GM06990 (cell line): ENCODE measurements around the gene ARHGAP32.
A peak's percentile ranks its signal among the peaks of the same experiment; 100 is the strongest.

Experiments
- DNase-seq: peaks from one replicate; pipeline ENCODE4 v3.0.0-alpha.2; 2011; ENCODE audit not compliant: insufficient read length; ENCODE audit errors: extremely low read depth
- H3K27me3 ChIP-seq: replicated peaks from 2 replicates; pipeline ENCODE4 v1.6.0; 2011; ENCODE audit warnings: low read length; ENCODE audit not compliant: control insufficient read depth, insufficient read depth
- H3K36me3 ChIP-seq: 2 replicates; pipeline ENCODE4 v1.5.1; 2011; ENCODE audit warnings: low read length; ENCODE audit not compliant: control insufficient read depth, insufficient read depth
- H3K4me3 ChIP-seq: replicated peaks from 2 replicates; pipeline ENCODE4 v1.5.1; 2011; ENCODE audit warnings: low read depth, mild to moderate bottlenecking, control low read depth, low read length
- TF ChIP-seq, protein P1 (sequence below): IDR thresholded peaks from 2 replicates; pipeline ENCODE4 v1.5.1; 2011; ENCODE audit warnings: low read length, control low read depth, mild to moderate bottlenecking, inconsistent platforms; ENCODE audit not compliant: insufficient read depth, poor library complexity, severe bottlenecking

ARHGAP32 gene

DNA sequence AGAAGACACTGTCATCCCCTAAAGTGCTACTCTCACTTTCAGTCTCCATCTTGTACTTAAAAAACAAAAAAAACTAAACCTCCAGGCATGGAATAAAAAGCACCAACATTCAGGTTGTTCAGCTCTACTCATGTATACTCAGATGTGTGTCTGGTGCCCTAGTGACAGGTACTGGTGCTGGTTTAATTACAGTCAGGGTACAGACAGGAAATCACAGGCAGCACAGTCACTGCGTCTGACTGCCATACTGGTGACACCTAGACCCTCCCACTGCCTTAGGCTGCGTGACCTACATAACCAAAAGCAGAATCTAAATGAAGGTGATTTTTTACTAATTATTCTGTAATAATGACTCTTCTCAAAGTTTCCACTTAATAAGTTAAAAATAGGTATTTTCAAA is at the start of gene ARHGAP32:
Gene ARHGAP32 (minus strand): TSS at position 176 of the 400 bp plus-strand sequence. CDS start 127 bp downstream, at position 49.
- no peaks in the 10 kb centered on the region for H3K36me3 ChIP-seq
- TF ChIP-seq, protein P1, sequence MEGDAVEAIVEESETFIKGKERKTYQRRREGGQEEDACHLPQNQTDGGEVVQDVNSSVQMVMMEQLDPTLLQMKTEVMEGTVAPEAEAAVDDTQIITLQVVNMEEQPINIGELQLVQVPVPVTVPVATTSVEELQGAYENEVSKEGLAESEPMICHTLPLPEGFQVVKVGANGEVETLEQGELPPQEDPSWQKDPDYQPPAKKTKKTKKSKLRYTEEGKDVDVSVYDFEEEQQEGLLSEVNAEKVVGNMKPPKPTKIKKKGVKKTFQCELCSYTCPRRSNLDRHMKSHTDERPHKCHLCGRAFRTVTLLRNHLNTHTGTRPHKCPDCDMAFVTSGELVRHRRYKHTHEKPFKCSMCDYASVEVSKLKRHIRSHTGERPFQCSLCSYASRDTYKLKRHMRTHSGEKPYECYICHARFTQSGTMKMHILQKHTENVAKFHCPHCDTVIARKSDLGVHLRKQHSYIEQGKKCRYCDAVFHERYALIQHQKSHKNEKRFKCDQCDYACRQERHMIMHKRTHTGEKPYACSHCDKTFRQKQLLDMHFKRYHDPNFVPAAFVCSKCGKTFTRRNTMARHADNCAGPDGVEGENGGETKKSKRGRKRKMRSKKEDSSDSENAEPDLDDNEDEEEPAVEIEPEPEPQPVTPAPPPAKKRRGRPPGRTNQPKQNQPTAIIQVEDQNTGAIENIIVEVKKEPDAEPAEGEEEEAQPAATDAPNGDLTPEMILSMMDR = no peak
- no peak for DNase-seq

DNA sequence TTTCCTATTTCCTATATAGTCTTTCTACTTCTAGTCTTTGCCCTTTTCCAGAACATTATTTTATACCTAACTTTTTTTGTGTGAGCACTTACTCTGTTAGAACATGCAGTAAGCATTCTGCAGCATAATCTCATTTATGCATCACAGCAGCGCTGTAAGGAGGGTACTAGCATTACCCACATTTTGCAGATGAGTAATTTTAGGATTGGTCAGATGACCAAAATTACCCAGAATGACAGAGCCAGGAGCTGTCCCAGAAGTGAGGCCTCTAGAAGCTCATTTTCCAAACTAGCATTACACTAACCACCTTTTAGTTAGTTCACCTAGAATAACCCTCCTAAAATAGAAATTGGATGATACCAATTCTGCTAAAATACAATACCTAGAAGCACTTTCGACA is 47.1 kb upstream of the ARHGAP32 start:
- TF ChIP-seq, protein P1 = no peak
- Histone ChIP-seq H3K36me3 (no peaks in the 10 kb centered on the region), H3K27me3 (no peaks in the 10 kb centered on the region), H3K4me3 (no peak overlapping the region)
- no peak for DNase-seq

More for the DNA sequence above, at the start of gene ARHGAP32:
- no peaks in the 10 kb centered on the region for H3K27me3 ChIP-seq
- H3K4me3 ChIP-seq = no peak within 1 kb of the TSS

DNA sequence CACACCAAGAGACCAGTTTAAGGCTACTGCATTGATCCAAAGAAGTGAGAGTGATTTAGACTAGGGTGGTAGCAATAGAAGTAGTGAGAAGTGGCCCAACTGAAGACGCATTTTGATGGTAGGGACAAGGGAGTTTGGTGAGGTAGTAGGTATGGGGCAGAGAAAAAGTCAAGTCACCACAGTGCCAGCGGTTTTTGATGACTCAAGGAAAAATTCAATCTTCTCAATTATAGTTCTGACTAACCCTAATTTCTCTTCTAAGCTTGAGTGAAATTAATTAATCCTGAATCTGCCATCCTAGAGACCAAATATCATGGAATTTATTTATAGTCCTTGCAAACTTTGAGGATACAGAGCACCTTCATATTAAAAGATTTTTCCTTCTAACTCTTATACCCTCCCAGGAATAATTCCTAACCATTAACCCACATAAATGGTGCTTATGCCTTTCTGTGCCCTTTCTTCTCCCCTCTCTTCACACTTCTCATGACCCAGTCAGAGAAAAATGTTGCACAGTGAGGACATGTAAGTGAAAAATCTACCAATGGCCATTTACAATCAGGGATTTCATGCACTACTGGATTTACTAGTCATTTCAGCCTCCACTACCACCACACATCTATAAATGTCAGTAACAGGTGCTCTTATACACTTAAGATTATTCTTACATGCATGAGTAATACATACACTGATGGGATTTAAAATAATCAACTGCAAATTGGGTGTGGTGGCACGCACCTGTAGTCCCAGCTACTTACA is 45.9 kb upstream of the ARHGAP32 start:
- no peak overlapping the region for H3K4me3 ChIP-seq
- peak; percentile 6 for DNase-seq
- H3K36me3 ChIP-seq = no peaks in the 10 kb centered on the region
- H3K27me3 ChIP-seq = no peaks in the 10 kb centered on the region
- TF ChIP-seq, protein P1 = no peak

DNA sequence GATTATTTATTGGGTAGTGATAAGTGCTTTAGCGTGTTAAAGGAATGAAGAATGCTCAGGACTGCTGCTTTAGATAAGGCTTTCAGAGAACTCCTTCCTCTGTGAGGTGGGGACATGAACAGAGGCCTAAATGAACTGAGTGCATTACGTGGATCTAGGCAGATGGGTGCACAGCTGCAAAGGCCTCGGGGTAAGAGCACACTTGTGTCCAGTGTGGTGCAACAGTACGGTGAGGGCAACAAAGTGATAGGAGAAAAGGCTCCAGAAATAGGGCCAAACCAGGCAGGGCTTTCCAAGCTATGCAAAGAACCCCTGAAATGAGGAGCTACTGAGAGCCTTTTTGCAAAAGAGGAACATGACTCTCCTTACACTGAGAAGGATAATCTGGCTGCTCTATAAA is 45.3 kb upstream of the ARHGAP32 start:
- H3K4me3 ChIP-seq = no peak overlapping the region
- no peak for DNase-seq
- H3K27me3 ChIP-seq = no peaks in the 10 kb centered on the region
- TF ChIP-seq, protein P1 = no peak
- H3K36me3 ChIP-seq = no peaks in the 10 kb centered on the region

DNA sequence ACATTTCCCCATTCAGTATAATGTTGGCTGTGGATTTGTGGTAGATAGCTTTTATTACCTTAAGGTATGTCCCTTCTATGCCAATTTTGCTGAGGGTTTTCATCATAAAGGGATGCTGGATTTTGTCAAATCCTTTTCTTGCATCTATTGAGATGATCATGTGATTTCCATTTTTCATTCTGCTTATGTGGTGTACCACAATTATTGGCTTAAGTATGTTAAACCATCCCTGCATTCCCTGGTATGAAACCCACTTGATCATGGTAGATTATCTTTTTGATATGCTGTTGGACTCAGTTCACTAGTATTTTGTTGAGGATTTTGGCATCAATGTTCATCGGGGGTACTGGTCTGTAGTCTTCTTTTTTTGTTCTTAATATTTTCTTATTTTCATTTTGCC is 44.7 kb upstream of the ARHGAP32 start:
- TF ChIP-seq, protein P1 = no peak
- H3K27me3 ChIP-seq = no peaks in the 10 kb centered on the region
- no peaks in the 10 kb centered on the region for H3K36me3 ChIP-seq
- DNase-seq = no peak
- H3K4me3 ChIP-seq = no peak overlapping the region
